Esophagus mucosa (tissue), 1 donor: ENCODE data around the gene SERPINB12. TPM values are rescaled to one million over a fixed set of nuclear protein-coding genes. Genes with fewer than 3 reads are reported as not detected.
A peak's percentile ranks its signal among the peaks of the same experiment; 100 is the strongest.

Experiments
- ATAC-seq: fragments of 200-7000 bp; cut with Tn5 transposase; one replicate; pipeline ENCODE4 v1.9.1; 2020
- total RNA-seq: library from RNA; stranded (reverse); gene quantifications from one replicate; pipeline ENCODE4 v1.2.4, GENCODE V29; 2023
- donor health status: DM: yes; HTN: yes; CAD: no.

Gene SERPINB12
- total RNA-seq, 1 donor from 2014 or later: 0.60 TPM

DNA sequence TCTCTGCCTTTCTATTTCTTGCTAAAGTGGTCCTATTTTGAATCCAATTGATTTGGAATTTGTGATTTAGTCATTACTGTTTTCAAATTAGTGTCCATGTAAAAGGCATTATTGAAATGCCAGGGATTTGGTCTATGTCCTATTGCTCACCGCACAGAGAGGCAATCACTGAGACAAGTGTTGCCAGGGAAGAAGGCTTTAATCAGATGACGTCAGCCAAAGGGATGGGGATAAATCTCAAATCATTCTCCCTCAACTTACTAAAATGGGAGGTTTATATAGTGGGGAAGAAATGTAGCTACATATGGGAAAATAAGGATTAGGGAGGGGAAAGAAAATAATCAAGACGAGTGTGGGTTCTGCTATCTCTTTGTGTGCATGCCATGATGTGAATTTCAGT lies 9.6 kb downstream of the SERPINB12 start:
- ATAC-seq: no peak

DNA sequence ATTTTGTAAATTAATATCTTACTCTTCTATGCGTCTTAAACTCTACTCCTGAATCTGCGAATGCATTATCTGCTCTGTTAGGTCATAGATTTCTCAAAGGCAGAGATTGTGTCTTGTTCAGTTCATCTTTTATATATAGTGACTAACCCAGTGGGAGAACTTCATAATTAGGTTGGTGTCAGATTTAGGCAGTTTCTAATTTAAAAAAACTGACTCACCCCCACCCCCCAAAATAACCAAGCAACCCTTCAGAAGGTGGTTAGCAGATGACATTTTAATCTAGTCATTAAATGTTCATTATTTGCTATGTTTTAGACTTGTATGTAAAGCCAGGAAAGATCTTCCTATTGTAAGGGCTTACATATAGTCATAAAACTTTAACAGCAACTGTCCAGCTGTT lies 10.4 kb downstream of the SERPINB12 start:
- no peak for ATAC-seq

DNA sequence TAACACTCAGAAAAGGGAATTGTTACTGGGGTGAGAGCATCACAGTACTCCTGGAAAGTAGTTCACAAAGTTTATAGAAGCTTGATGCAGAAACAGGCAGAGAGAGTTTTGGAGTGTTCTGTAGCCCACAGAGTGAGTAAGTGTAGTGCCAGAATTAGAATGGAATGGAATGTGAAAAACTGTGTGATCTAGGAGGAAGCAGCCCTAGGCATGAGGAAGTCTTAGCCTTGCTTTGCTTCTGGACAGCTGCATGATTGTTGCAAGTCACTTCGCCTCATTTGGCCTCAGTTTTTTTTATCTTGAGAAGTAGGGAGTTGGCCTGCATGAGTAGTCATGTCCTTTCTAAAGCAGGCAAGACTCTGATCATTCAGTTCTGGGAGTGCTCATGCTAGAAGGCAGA lies 10.9 kb downstream of the SERPINB12 start:
- ATAC-seq: peak; percentile 93

DNA sequence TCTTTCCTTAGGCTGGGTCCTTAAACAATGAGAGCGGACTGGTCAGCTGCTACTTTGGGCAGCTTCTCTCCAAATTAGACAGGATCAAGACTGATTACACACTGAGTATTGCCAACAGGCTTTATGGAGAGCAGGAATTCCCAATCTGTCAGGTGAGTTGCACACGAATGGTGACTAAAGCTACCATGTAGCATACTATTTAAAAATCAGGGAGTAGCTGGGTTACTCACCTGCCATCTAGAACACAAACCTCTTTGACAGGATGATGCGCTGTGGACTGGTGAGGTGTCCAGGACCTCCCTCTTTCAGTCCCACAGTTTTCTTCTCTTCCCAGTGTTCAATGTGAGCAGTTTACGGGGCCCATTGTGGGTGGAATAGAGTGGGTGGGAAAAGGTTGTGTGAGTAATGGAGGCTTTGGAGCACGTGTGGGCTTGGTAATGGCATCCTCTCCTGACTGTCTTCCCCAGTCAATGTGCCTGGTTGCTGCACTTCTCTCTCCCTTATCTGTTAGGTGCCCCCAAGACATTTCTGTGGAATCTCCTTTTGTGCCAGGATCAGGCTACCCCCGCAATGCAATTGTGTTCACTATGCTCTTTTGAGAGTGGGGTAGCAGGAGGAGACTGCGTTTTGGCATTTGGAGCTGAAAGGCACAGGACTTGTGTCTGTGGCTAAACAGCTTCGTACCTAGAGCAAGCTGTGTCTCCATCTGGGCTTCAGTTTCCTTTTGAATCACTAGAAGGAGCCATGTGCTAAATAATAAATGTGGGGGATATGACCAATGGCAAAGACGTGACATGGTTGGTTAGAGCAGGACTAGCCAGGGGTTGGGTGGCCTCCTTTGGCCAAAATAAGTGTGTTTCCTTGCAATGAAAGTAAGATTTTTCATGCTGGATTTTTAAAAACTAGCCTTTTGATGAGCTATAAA lies 17.7 kb downstream of the SERPINB12 start:
- ATAC-seq: peak; percentile 80

DNA sequence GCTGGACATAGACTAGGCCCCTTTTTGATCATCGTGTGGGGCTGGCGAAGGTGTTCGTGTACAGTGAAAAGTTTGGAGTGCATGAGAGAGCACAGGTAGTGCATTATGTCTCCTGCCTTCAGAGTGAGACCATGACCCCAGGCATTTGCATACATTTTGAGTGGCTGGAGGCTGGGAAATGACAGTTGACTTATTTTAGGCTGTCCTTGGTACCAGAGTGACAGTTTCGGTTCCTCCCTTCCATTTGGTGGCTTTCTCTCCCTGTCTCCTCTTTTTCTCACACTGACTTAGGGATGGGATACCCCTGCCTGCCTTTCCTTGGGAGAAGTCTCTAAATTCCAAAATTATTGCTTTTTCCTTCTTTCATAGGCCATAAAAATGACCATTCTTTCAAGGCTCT lies 20.1 kb downstream of the SERPINB12 start:
- no peak for ATAC-seq

DNA sequence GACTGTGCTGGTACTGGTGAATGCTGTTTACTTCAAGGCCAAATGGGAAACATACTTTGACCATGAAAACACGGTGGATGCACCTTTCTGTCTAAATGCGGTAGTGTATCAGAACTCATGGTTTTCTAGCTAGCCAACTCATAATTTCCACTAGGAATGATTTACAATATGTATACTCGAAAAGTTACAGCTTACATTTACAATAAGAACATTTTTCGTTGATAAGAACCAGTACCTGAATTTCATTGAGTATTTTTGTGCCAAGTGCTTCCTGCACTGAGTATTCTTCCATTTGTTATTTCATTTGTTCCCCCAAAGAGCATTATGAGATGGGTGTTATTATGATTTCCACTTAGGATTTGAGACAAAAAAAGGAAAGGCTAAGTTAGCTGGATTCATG lies 21.9 kb downstream of the SERPINB12 start:
- ATAC-seq: no peak

DNA sequence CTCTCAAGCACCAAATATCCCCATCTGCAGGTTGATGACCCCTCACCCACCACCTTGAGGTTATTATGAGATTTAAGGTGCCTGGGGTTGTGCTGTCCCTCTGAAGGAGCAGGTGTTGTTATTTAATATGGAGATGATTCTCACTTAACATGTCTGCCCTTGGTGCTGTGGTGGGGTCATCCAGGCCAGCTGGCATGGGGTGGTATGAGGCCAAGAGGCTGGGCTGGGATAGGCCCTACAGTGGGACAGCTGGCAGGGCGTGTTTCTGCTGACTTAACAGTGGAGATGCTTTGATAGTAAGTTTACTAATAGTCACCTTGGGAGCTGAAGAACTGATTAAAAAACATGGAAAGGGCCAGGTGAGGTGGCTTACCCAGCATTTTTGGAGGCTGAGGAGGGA lies 22.4 kb downstream of the SERPINB12 start:
- no peak for ATAC-seq

DNA sequence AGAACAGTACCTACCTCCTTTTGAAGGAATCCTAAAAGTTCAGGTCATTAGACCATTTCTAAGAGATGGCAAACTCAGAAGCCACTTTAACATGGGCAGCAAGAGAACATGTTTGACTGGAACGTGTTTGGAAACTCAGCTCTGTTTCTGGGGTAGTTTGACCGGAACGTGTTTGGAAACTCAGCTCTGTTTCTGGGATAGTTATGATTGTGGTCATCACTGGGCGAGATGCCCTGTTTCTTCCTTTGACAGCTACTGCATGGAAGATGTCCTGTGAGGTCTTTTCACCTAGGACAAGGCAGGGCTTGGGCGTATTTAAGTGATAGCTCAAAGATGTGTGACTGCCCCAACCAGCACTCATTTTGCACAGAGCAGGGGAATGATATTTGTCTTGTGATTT lies 25.1 kb downstream of the SERPINB12 start:
- no peak for ATAC-seq

DNA sequence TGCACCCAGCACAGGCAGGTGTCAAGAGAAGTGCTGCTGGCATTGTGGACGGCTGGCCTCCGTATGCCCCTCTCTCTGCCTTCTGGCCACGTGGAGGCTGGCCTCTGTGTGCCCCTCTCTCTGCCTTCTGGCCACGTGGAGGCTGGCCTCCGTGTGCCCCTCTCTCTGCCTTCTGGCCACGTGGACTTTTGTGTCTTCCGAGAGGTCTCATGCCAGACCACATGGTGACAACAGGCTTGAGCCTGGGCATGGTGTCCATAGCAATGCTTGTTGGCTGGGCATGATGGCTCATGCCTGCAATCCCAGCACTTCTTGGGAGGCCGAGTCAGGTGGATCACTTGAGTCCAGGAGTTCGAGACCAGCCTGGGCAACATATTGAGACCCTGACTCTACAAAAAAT lies 25.7 kb downstream of the SERPINB12 start:
- ATAC-seq: no peak

DNA sequence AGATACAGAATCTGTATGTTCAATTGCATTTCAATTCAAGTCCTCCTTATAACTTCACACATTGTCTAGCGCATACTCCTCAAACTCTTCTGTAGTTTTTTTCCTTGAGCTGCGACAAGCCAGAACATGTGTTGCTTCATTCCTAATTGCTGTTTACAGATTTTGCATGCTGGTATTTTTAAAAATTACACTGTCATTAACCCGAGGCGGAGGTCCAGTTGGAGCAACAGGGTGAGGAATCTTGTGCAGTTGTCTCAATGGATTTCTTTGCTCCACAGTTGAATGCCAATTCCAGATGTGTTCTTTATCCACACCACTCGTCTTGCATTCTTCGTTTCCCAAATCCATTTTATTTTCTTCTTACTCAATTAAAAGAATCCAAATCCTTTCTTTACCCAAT lies 28.6 kb downstream of the SERPINB12 start:
- peak; percentile 8 for ATAC-seq

DNA sequence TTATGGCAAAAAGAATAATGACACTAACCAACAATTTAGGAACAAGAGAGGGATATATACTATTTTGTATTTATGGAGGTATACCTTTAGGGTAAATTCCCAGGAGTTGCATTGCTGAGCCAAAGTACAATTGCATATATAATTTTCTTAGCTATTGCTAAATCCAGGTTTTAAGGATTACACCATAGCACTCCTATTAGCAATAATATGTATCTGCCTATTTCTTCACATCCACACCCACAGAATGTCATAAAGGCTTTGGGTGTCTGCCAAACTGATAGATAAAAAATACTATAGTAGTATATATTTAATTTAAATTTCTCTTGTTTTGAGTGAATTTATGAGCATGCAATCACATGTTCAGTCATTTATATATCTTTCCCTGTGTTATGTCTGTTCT lies 33.5 kb downstream of the SERPINB12 start:
- peak; percentile 78 for ATAC-seq

DNA sequence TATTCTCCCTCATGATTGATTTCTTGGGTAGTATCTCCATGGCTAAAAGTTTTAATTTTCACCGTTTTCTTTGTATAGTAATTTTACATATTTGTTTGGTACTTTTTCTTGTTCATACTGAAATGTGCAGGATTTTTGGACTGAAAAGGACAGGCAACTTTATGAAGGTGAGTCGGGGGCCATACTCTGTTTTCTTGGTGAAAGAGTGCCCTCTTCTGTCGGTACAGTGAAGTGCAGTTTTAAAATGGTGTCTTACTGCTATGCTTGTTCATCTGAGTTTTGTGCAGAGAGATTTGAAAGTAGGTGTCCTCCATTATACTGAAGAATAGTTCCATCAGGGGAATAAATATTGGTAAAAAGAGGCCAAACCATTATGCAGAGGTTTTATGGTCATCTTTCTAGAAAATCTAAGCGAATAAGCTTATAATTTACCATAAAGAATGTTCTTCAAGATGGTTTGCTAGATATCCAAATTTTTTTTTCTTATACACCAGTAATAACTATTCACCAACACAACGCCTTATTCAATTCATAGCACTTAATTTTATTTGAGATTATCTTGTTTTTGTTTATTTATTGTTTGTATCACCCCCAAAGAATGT lies 36.3 kb downstream of the SERPINB12 start:
- peak; percentile 63 for ATAC-seq

DNA sequence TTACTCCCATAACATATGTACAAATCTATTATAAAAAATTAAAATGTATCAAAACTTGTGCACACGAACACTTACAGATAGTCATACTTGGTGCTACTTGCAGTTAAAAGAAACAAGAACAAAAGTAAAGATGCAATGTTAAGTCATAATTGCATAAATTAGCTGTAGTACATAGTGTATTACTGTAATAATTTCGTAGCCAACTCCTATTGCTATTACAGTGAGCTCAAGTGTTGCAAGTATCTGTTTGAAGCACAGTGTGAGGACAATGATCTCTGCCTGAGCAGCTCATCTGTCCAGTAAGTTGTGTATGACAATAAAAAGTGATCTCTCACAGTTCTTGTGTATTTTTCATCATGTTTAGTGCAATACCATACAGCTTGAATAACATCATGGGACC lies 37.4 kb downstream of the SERPINB12 start:
- no peak for ATAC-seq

DNA sequence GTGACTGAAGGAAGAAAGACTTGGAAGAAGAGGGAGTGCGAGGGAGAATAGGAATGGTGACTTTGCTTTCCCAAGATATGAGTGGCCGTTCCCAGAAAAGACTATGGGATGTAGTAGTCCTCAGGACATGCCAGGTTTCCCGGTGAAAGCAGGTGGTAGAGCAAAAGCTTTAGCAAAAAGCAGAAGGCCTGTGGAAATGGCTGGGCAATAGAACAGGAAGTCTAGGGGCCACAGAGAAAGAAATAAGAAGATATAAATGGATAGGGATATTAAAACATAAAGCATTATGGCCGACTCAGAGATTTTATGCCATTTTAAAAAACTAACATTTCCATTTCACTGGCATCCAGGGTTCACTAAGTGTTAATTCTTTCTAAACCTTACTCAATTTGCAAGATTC lies 43.8 kb downstream of the SERPINB12 start:
- no peak for ATAC-seq

DNA sequence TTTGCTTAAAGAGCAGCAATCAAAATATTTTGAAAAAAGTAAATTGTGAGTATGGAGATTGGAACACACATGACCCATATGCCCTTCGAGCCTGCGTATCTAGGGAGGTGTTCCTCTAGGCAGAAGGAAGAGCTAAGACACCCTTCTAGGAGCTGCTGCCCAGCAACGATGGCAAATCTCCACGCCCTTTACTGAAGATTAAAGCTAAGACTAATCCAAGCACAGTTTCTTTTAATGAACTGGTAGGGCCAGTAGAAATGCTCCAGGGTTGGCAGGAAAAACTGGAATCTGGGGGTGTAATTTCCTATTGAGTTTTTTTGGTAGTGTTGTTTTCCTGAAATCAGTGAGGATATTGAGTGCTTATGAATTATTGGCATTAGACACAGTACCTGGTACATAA lies 44.3 kb downstream of the SERPINB12 start:
- ATAC-seq: peak; percentile 77

DNA sequence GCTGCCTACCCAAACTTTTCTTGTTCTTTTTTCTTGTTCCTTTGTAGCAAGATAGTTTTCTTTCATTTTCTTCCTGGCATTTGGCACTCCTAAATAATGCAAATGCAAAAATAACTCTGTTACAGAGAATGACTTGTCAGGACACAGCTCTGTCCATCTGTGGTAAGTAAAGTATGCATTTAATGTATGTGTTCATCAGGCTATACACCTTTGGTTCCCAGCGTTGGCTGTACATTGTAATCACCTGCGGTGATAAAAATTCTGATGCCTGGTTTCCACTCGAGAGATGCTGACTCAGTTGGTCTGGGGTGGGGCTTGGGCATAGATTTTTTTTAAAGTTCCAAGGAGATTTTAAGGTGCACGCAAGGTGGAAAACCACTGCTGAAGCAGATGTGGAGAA lies 44.8 kb downstream of the SERPINB12 start, which contains the start of gene SERPINB13:
Gene SERPINB13, plus strand, starts transcription at position 378 of the 400 bp plus-strand sequence. CDS start 1,325 bp downstream, outside the sequence.
- ATAC-seq: peak; percentile 75

DNA sequence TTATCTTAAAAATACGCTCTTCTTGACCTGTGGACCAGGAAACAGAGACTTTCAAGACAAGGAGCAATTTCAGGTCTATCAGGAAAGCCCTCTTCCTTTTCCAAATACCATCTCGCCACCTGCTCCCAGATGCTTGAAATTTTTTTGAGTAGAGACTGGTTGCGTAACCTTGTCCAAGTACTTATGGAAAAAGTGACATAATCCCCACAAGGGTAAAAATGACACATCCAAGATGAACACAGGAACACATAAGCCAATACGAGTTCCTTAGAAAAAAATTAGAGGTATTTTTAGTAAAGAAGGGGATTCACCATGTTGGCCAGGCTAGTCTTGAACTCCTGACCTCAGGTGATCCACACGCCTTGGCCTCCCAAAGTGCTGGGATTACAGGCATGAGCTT lies 46.7 kb downstream of the SERPINB12 start:
- ATAC-seq: no peak

DNA sequence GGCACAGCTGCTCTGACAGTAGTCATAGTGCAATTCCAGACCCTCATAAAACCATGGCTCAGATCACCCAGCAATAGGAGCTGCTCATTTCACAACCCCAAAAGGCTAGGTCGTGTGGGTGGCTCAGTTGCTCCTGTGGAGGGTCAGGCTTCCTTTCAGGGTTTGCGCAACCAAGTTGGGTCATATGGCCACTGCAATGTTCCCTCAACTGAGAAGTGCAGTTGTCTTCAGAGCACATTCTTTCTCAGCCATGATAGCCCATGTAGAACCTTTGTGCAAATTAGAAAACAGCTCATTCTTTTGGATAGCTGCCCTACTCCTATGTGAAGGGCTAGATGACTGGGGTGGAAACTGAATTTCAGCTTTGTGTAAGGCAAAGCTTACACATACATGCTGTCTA lies 48.2 kb downstream of the SERPINB12 start:
- ATAC-seq: no peak

DNA sequence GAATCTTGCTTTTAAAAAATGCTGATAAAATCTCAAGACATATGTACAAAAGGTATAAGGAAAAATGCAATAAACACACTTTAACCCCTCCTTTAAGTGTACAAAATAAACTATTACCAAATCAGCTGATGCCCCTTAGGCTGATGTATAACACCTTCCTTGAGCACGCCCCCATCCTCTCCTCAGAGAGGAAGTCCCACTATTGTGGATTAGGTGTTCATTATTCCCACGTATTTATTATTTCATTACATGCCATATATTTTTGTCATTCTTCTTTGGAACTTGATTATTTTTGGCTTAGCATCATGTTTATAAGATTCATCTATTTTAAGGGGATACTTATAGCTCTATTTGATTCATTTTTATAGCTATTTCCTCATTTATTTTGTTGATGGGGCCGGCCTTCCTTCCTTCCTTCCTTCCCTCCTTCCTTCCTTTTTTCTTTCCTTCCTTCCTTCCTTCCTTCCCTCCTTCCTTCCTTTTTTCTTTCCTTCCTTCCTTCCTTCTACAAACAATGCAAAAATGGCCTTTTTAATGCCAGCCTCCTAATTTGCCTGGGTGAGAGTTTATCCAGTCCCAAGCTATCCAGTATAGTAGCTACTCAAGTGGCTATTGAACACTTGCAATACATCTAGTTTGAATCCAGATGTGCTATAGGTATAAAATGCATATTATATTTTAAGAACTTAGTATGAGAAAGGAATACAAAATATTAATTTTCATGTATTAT lies 49.0 kb downstream of the SERPINB12 start:
- ATAC-seq: no peak

DNA sequence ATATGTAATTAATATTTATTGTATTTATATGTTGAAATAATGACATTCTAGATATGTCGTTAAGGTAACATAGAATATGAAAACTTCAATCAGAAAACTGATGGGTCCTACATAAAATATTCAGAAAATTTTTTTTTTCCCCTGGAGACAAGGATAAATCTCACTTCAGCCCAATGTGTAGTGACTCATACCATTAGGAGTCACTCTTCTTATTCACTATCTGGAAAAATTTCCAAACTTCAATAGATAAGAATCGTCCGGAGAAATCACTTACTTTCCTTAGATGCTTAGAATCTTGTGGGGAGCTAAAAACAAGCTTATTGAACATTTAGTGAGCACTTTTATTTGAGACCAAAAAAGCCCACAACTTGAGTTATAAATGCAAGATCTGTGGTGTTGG lies 49.6 kb downstream of the SERPINB12 start:
- no peak for ATAC-seq

DNA sequence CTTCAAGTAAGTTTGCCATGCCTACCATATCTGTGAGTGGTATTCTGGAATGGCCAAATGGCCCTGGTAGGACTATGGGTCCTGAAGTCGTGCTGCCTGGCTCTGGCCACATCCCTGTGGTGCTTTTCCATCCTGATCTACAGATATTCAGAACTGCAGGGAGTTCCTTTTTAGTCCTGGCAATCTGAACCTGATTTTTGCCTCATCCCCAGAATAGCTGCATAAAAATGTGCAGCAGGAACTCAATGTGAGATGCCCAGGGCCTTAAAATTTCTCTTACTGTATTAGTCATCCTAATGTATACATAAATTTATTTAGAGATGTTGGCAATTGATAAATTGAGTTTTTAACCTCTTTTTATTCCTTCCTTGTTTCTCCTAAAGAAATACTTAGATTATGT lies 50.3 kb downstream of the SERPINB12 start:
- no peak for ATAC-seq

DNA sequence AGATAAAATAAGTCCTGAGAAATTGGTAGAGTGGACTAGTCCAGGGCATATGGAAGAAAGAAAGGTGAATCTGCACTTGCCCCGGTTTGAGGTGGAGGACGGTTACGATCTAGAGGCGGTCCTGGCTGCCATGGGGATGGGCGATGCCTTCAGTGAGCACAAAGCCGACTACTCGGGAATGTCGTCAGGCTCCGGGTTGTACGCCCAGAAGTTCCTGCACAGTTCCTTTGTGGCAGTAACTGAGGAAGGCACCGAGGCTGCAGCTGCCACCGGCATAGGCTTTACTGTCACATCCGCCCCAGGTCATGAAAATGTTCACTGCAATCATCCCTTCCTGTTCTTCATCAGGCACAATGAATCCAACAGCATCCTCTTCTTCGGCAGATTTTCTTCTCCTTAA lies 54.8 kb downstream of the SERPINB12 start:
- ATAC-seq: peak; percentile 9

DNA sequence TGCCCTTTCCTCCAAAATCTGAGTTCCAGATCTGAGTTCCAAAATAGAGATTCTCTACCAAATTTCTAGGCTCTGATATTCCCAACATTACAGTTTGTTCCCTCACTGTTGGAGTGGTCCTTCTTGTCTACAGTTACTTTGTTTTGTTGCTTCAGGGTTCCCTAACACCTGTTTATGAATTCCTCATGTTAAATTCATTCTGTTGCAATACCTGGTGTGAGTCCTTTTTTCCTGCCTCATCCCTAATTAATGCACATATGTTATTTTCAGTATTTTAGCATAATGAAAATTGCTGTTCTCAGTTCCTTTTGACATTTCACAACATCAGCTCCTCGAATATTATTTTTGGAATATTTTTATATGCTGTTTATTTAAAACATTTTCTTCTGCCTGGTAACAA lies 61.2 kb downstream of the SERPINB12 start:
- ATAC-seq: no peak
